ENCODE measurements around the gene DLG2.

GRCh38 chr11:83437939-83438338, 2189.2 kb downstream of the DLG2 start:
- TF ChIP-seq CTCF (IDR thresholded peaks at IDR 0.05) (no peak), ZFX (IDR thresholded peaks at IDR 0.05; ENCODE audit: borderline replicate concordance) (no peak)

Measured in 22Rv1 (cell line).